CD4-positive, alpha-beta T cell treated with Interleukin-17A for 1 hour (primary cell): Measurements from ENCODE around the gene ASTN2.

Source experiments
- DNase-seq: peaks from one replicate; pipeline ENCODE4 v3.0.0-alpha.2; 2020

The ASTN2 gene

DNA sequence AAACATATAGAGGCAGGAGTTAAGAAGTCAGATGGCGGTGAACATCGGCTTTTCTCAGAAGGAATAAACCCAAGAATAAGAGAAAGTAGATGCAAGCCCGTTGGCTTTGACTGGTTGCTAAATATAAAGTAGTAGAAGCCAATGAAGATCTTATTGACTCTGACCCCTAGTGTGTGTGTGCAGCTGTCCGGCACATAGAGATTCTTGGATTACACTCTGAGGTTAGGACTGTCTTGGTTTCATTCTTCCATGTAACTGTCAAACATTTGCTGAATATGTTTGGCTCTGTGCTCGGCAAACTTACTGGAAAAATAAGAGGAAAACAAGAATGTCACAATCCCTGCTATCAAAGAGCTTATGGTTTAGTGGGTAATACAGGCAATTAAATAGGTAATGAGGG is 54.9 kb downstream of the ASTN2 start:
- no peak for DNase-seq

DNA sequence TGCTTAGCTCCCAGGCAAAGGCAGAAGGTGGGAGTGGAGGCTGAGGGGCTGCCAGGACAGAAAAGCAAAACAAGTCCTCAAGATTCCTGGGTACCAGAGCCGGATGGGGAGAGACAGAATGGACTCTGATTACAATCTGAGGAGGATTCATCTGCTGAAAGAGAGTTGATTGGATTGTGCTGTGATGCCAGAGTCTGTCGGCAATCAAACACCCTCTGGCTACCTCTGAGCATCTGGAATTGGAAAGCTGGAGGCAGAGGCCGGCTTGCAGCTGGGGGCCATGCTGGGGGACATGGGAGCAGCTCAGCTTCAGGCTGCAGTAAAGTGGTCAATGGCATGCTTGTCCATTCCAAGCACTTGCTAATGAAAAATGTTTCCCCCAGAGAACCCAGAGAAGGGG is 59.3 kb downstream of the ASTN2 start:
- DNase-seq = no peak

DNA sequence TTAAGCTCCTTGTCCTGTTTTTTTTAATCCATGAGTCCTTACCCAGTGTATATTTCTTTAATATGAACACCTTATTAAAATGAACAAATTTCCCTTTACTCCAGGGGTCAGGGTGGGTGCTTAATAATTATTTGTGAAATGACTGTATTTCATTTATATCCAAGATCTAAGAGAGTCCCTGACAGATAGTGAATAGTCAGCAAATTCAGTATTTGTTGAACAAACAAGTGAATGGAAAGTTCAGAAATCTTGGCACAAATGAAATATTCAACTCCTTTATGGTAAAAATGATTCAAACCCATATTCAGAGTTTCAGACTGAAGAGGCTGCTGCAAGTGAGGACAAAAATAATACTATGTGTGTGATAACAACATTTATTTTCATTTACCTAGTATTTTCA is 59.9 kb downstream of the ASTN2 start:
- DNase-seq = no peak

DNA sequence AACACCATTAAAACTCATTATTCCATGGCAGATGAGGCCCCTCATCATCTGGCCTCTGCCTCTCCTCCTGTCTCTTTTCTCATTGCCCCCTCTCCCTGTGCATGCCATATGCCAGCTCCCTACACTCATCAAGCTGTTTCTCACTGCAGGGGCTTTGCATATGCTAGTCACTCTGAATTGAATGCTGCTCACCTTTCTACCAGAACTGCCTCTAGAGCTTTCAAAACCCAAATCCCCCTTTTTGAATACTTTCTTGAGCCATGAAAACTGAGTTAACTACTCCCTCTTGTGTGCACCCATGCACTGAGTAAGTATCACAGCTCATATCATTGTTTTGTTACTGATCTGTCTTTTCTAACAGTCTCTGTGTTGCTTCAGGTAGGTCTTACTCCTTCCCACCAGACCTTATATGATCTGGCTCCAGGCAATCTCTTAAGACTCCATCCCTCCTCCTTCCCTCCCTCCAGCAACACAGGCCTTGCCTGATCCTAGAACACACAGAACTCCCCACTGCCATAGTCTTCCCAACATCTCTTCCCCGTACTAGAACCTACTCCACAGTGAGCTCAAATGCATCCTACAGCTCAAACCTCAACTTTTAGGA is 60.5 kb downstream of the ASTN2 start:
- no peak for DNase-seq

DNA sequence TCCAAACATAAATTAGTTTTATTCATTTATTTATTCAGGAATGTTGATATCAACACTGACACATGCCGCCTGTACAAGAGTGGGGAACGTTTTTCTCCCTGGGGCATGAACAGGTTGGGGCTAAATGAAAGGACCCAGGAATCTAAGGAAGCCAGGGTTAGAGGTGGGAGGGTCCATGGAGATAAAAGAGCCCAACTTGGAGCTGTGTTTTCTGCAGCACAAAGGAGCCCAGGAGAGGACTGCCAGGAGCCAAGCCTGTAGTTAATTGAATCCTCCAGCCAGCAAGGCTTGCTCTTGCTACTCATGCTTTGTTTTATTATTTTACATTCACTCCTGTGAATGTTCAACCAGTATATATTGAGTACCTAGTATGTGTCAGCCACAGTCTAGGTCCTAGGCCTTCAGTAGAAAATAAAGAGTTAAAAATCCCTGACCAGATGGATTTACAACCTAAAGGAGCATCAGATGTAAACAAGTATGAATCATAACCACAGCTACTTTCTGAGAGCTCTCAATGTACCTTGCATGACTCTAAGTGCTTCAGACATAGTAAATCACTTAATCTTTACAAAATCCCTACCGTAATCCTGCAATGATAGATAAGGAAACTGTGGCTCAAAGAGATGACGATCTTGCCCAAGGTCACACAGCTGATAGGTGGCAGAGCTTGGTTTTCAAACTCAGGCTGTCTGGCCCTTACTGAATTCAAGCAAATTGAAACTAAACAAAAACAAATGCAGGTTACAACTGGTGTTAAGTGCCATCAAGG is 69.8 kb downstream of the ASTN2 start:
- DNase-seq = no peak

DNA sequence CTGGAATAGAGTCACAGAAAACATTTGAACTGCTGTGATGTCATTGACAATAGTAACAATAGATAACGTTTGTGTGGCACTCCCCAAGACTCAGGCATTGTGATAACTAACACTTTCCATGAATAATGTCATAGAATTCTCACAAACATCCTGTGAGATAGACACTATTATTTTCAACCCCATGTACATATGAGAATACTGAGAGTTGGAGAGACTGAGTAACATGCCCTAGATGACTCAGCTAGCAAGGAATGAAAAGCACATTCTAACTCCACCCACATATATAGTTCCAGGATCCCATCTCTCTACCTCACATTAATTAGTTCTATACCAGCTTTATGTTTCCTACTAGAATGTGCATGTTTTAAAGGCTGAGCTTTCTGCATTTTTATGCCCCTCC is 71.4 kb downstream of the ASTN2 start:
- no peak for DNase-seq

DNA sequence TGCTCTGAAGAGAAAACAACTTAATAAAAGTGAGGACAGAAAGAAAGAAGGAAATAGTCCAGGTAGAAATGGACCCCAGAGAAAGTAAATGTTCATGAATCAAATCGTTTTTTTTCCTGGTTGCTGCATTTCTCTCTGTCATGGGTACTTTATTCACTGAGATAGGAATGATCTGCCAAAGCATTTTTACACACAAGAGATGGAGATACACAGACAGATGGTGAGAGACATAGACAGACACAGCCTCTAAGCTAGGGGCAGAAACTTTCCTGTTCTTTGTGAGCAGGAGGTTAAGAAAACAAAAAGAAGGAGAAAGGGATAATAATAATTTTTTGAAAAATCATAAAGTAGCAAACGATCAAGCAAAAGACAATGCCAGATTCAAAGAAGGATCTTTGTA is 73.7 kb downstream of the ASTN2 start:
- DNase-seq = no peak

DNA sequence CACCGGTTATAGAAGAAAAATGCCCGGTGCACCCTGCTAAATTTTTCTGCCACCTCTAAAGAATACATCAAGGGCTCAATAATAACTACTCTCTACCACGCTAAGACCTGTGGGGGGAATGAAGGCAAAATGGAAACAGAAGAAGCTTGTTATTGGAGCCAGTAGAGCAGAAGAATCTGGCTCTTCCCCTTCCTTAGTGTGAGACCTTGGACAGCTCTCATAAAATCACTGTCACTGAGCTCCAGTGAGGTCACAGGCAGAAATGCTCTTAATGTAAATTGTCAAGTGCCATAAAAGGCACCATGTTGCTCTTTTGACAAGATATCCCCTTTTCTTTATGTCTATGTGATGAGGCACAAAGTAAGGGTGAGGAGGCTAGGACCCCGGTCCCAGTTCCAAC is 74.4 kb downstream of the ASTN2 start:
- no peak for DNase-seq

DNA sequence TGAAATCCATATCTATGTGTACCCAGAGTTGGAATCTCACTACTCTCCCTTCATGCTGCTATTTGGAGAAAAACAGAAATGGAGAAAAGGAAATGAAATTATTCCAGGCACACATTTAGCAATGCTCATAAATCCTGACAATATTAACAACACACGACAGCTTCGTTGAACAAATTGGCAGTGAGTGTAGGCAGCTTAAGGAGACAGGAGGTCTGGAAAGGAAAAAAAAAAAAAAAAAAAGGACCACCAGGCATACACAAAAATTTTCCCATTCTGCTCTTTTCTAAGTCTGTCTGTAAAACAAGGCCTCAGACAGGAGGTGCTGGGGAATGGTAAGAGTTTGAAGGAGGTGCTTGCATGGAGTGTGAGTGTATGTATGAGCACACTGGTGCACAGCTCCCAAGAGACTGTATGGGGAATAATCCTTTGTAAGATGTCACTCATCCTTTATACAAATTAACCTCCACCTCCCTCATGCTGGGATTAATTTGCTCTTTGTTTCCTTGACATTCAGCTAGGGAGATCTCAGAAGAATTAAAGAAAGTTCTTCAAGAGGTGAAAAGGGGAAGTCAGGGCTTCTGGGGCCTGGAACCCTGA is 78.9 kb downstream of the ASTN2 start:
- DNase-seq = no peak

DNA sequence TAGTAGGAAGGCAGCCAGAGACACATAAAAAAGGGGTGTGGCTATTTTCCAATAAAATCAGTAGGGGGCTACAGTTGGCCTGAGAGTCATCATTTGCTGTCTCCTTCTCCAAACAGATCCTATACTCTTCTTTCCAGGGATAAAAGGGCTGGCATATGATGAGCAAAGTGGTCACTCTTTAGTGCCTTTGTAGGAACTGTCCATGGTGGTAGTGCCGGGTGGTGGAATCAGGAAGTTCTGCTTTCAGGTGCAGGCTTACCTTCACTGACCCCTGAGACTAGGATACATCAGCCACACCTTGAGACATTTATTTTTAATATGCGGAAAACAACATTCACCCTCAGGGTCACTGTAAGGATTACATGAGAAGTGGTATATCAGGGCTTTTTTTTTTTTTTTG is 80.8 kb downstream of the ASTN2 start:
- no peak for DNase-seq

DNA sequence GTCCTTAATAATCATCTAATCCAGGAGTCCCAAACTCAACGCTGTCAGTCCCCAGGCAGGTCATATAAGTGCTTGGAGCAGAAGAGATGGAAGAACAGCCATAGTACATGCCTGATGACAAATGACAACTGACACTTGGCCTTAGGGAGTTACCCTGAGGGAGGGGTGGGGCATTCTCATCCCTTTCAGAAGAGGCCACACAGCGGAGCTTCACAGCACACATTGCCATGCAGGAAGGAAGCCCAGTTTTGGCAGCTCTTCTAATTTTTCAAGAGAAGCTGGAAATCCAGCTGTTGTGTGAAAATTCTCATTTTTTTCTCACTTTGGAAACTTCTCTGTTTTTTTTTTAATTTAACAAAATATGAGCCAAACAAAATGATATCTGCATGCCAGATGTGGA is 89.0 kb downstream of the ASTN2 start:
- no peak for DNase-seq

DNA sequence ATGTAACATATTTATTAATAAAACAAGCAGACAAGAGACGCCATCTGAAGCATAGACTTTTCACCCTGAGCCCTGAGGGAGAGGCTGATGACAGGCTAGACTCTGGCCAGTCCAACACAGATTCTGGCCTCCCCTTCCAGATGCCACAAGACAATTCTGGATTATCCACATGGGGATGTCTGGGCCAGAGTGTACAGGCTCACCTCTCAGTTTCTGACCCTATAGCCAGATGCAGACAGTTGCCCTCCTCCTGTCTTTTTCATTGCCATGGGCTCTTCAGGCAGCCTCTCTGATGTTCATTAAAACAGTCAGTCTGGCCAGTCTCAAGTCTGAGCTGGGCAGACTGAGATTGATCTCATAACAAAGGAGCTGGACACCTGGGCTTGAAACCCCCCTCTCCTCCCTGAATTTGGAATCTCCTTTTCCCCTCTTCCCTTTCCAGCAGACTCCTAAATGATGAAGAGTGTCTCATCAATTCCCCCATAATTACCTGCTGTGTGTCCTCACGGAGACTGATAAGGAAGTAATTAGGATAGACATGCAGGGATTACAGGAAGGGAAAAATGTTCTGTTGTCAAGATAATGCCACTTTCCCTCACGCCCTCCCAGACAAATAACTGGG is 89.6 kb downstream of the ASTN2 start:
- no peak for DNase-seq

DNA sequence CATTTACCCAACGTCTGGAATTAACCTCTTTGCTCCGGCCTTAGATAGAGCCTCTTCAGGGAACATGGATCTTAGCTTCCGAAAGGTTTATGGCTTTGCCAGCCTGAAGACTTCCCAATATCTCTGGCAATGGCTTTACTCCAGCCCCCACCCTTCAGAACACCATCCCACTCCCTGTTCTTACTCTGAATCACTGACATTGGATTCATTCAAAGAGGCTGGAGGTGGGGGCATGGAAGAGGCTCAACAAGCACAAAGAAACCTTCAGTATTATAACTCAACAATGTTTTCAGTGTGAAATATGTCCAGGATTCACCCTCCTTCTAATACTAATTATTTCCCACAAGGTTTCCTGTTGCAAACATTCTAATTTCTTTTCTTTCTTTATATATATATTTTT is 91.5 kb downstream of the ASTN2 start:
- DNase-seq = no peak

DNA sequence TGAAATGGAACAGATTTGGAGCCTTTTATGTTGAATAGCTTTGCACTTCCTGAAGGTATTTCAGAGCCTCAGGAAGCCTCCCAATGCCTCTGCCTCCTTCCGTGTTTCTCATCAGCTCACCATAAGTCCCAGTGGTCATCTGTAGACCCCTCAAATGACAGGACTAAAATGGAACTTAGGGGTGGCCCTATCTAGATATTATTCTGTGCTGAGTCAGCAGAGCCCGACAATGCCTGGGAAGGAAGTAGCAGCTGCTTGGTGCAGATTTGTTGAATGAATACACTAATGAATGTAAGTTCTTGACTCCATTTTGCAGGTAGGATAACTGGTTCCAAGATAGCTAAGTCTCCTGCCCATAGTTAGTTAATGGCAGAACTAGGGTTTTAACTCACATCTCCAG is 97.7 kb downstream of the ASTN2 start:
- DNase-seq = no peak

DNA sequence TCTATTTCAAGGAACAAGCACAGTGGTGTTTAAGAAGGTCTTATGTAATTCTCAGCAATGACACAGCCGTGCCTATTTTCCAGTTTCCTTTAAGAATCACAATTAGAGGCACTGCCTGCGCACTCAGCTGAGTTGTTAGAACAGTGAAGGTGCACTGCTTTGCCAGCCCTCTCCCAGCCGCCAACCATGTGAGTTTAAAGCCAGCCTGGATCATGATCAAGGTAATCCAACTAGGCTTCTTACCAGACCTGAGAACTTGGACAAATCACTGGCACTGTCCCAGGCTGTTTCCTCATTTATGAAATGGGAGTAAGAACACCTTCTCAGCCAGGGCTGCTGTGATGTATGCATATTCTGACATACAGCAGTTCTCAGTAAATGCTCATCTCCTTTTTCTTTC is 99.6 kb downstream of the ASTN2 start:
- no peak for DNase-seq

DNA sequence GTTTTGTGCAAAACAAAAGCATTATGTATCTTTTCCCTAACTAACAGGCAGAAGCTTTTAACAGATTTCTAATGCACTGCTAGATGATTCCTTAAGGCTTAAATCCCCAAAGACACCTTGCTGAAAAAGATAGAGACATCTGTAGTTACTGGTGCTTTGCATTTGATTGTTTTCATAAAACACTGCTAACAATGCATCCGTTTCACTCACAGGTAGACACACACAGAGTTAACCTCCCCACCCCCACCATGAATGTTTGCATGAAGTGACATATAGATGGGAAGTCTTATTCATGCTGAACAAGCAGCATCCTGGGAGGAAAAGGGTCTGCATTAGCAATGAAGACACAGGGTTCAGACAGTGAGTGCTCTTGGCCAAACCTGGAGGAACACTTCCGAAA is 100.9 kb downstream of the ASTN2 start:
- no peak for DNase-seq

DNA sequence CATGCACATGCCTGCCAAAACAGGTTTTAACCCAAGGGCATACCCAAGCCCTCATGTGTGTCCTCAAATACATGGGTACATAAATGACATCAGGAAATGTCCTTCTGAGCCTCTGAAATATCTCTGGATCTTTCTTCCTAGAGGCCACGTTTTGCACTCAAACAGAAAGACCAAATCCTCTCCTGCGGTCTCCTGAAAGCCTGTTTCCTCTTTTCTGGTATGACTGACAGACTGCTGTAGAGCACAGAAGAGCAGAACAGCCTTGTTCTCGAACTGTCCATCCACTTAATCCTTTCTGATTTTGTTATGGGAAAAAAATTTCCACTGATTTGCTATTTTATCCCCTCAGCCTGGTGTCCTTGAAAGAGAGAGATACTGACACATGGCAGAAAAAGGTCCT is 107.2 kb downstream of the ASTN2 start:
- DNase-seq = no peak

DNA sequence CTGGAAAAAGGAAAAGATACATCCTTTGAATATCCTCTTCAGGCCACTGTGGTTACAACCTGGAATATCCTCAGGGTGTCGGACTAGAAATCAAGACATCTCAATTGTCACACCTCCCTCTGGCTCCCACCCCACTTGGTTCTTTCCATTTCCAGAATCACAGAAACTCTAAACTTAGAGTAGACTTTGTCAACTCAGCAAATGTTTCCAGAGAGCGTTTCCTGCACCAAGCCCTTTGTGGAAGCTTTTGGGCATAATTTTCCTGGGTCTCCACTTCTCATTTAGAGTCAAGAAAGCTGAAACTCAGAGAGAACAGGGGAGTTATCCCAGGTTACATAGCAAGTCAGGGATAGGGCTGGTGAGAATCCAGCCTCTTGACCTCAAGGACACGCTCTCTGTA is 108.8 kb downstream of the ASTN2 start:
- no peak for DNase-seq

DNA sequence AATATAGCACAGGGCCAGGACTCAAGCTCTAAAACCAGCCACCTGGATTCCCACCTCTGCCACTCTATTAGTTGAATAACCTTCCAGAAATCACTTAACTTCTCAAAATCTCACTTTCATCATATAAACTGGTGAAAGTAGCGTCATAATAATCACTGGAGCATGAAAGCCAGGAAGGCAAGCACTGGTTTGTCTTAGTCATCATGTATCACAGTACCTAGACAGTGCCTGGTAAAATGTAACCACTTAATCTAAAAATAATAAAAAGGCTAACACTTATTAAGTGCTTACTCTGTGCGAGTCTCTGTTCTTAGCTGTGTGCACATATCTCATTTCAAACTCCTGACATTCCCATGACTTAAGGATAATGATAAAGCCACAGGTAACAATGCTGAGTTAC is 109.4 kb downstream of the ASTN2 start:
- DNase-seq = no peak

DNA sequence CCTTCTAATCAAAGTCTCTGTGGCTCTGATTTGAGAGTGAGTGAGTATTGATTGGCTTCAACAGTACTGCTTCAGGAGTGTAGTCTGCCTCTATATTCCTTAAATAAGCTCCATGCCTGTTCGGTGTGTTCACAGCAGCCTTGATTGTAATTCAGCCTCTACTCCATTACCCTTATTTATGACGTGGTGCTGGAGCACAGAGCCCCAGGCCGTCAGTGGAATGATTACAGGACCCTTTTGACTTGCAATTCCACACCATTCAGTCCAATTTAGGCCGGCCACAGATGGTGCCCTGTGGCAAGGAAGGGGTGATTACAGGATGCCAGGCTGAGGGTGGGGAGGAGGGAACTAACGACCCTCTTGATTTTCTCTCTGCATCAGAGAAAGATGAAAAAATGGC is 110.3 kb downstream of the ASTN2 start:
- no peak for DNase-seq

DNA sequence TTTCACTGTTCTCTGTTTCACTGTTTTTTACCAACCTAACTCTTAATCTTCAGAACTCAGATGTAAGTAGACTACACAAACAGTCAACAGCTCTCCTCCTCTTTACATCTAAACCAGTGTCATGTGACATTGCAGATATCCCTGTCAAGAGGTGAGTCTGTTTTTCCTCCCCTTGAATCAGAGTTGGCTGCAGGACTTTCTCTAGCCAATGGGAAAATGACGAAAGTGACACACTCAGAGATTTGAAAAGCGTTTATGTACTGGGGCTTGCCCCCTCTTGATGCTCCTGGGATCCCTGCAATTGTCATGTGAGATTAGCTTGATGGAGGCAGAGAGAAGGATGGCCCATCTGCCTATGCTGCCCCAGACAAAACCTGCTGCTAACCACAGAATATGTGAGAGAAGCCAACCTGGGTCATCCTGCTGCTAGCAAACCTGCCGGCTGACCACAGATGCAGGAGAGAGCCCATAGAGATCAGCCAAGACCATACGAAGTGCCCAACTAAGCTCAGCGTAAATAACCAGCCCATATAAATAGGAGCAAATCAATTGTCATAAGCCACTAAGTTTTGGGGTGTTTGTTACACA is 111.1 kb downstream of the ASTN2 start:
- no peak for DNase-seq

DNA sequence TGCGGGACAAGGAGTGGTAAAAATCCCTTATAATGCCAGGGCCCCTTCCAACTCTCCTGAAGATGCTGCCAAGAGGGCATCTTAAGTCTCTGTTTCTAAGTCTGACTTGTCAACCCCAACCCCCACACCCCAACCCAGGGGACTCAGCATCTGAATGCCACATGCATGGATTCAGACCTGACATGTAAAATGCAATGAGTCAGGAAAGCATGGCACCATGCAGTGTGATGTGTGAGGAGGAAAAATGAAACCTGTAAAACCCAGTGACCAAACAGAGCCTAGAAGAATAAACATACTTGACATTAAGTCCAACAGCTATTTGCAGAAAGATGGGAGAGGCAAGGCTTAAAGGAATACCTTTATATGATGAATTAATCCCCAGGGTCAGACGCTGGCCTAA is 112.4 kb downstream of the ASTN2 start:
- DNase-seq = no peak

DNA sequence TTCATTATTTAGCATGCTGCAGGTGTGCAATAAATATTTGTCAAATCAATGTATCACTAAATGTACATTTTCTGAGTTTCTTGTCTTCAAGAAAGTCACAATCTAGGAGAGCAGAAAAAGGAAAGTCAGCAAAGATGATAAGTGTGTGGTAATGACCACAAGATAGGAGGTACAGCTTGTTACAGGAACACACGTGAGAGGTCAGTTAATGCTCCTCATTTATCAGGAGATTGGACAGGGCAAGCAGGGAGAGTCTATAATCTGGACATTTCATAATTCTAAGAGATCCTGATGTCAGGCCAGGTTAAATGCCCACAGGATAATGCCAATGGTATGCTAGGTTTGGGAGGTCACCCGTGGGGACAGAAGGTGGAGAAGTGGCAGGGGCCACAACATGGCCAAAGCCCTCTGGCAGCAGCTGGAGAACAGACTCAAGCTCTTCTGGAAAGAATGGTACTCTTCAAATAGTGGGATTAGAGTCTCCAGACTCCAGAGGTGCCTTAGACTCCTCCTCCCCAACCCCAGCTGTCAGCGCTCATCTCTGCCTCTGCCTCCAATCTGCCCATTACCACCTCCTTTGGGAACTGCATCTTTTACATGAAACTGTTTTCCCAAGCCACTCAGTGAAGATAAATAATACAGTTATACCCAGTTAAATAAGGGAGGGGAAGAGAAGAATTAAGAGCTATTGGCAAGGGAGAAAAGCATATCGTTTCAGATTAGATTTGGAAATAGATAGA is 114.3 kb downstream of the ASTN2 start:
- DNase-seq = no peak
